Panc1 (cell line): ENCODE measurements around the gene CSTPP1. TPM values are rescaled to one million over a fixed set of nuclear protein-coding genes. Genes with fewer than 3 reads are reported as not detected.

ENCODE experiments used
- ATAC-seq: fragments of 200-7000 bp; cut with Tn5 transposase; 2 replicates; pipeline ENCODE4 v1.9.1; 2020; ENCODE audit warnings: mild to moderate bottlenecking, moderate library complexity
- BruUV-seq: library from RNA; stranded (reverse); fragments of 400-500 nt; replicated peaks from 2 replicates; lab custom pipeline; 2021; lab: Mats Ljungman, UMichigan
- CTCF ChIA-PET: fragments of 300-600 bp; sonication (Branson Sonifier 250); formaldehyde crosslinking; loops from one replicate; lab custom pipeline; 2022; ENCODE audit warnings: antibody characterized with exemption; lab: Charles Lee
- POLR2A ChIA-PET: fragments of 300-600 bp; sonication (Branson Sonifier 250); formaldehyde crosslinking; loops from one replicate; lab custom pipeline; 2022; ENCODE audit warnings: antibody characterized with exemption; lab: Charles Lee
- DNase-seq: peaks from one replicate; pipeline ENCODE4 v3.0.0-alpha.2; 2010; ENCODE audit warnings: low read depth, low spot score
- H3K27ac ChIP-seq: 2 replicates; pipeline ENCODE4 v1.5.1; 2011; ENCODE audit warnings: mild to moderate bottlenecking, low read length, inconsistent platforms
- H3K27me3 ChIP-seq: fragments of 200-500 bp; sonication (Bioruptor generic); 2 replicates; pipeline ENCODE4 v1.6.0; 2014; ENCODE audit warnings: low read length, inconsistent platforms; ENCODE audit not compliant: control insufficient read depth, insufficient read depth
- H3K36me3 ChIP-seq: fragments of 200-500 bp; sonication (Bioruptor generic); 2 replicates; pipeline ENCODE4 v1.5.1; 2014; ENCODE audit warnings: inconsistent platforms, mild to moderate bottlenecking, low read length, moderate library complexity; ENCODE audit not compliant: control insufficient read depth, insufficient read depth
- H3K4me1 ChIP-seq: 2 replicates; pipeline ENCODE4 v1.5.1; 2011; ENCODE audit warnings: inconsistent platforms, mild to moderate bottlenecking, low read length, moderate library complexity; ENCODE audit not compliant: control insufficient read depth, insufficient read depth
- H3K4me3 ChIP-seq, 2 experiments: 2 replicates each; pipeline ENCODE4 v1.5.1; 2011 to 2012; ENCODE audit warnings: low read depth in 2 of 2, low read length in 2 of 2, mild to moderate bottlenecking in 2 of 2, inconsistent platforms in 1 of 2, moderate library complexity in 1 of 2
- H3K9me3 ChIP-seq: fragments of 200-500 bp; sonication (Bioruptor generic); 2 replicates; pipeline ENCODE4 v1.5.1; 2014; ENCODE audit warnings: low read depth, mild to moderate bottlenecking, inconsistent platforms, low read length, moderate library complexity; ENCODE audit not compliant: control insufficient read depth, insufficient read depth
- POLR2AphosphoS5 ChIP-seq: IDR thresholded peaks from 2 replicates; pipeline ENCODE4 v1.6.1; 2012; ENCODE audit warnings: mild to moderate bottlenecking, low read depth, low read length, moderate library complexity
- REST ChIP-seq, 2 experiments: IDR thresholded peaks; 2 replicates each; pipeline ENCODE4 v1.6.1; 2011 to 2012; ENCODE audit warnings: low read depth in 2 of 2, control low read depth in 1 of 2, low read length in 1 of 2, mild to moderate bottlenecking in 1 of 2, moderate library complexity in 1 of 2; ENCODE audit not compliant: insufficient read depth in 1 of 2
- SIN3A ChIP-seq: IDR thresholded peaks from 2 replicates; pipeline ENCODE4 v1.6.1; 2012; ENCODE audit warnings: low read depth, mild to moderate bottlenecking, low read length, moderate library complexity, borderline replicate concordance; ENCODE audit not compliant: insufficient read depth
- TCF7L2 ChIP-seq: IDR thresholded peaks from 2 replicates; pipeline ENCODE4 v1.6.1; 2011; ENCODE audit warnings: mild to moderate bottlenecking, low read depth, low read length, inconsistent platforms
- in situ Hi-C: cut with HindIII; loops from 2 replicates; pipeline ENCODE4 v1.10.0; 2016; ENCODE audit warnings: low sequenced_read_pairs, low pct_unique_long_range_greater_than_20kb
- intact Hi-C: fragments of 100-400 bp; cut with micrococcal nuclease; formaldehyde crosslinking; loops from one replicate; pipeline ENCODE4 v1.10.0; 2022; ENCODE audit not compliant: unreplicated experiment
- total RNA-seq: library from RNA; stranded (reverse); gene quantifications from one replicate; pipeline ENCODE4 v1.2.1, GENCODE V29; 2021; ENCODE audit not compliant: unreplicated experiment
- TF ChIP-seq, protein P1 (sequence below): fragments of 450-650 bp; IDR thresholded peaks from 2 replicates; pipeline ENCODE4 v1.5.1; 2017; ENCODE audit warnings: mild to moderate bottlenecking

The CSTPP1 gene
- total RNA-seq, 1 experiment from 2014 or later, result 29.0 TPM

DNA sequence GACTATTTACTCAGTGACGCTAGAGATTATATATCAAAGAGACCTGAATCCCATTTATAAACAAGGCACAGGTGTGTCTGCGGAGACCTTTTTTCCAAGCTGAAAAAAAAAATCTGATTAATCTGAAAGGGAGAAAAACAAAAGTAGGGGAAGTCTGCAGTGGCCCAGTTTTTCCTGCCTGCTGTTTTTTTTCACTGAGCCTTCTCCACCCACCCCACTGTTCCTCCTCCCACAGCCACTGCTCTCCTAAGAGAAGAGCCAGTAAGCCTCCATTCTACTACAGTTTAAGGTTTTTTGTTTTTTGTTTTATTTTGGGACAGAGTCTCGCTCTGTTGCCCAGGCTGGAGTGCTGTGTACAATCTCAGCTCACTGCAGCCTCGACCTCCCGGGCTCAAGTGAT lies 221.7 kb downstream of the CSTPP1 start:
- Histone ChIP-seq H3K36me3 (no peaks in the 10 kb centered on the region), H3K4me1 (peaks cover 5% of the 10 kb centered on the region; the same call in 1 of the 2 replicates), H3K27me3 (no peaks in the 10 kb centered on the region), H3K4me3 (no peak overlapping the region), H3K9me3 (no peaks in the 10 kb centered on the region), H3K27ac (no peak overlapping the region)
- intact Hi-C loops, result no loop called here
- in situ Hi-C loops, result no loop called here
- BruUV-seq, result no TSS peak
- ATAC-seq, result no peak
- POLR2A ChIA-PET, result interaction anchor here (0.6 to 0.7 kb wide), 2 partner anchors 36 to 70 kb away, joined by 3 to 4 read pairs; no protein-coding TSS in a partner anchor
- CTCF ChIA-PET, result no interaction called here
- TF ChIP-seq POLR2AphosphoS5 (no peak), SIN3A (no peak), REST (IDR thresholded peaks at IDR 0.05; ENCODE audit: insufficient read depth in 1 of 2, low read depth in 2 of 2, low read length in 1 of 2) (no peak), TCF7L2 (no peak)
- TF ChIP-seq, protein P1, sequence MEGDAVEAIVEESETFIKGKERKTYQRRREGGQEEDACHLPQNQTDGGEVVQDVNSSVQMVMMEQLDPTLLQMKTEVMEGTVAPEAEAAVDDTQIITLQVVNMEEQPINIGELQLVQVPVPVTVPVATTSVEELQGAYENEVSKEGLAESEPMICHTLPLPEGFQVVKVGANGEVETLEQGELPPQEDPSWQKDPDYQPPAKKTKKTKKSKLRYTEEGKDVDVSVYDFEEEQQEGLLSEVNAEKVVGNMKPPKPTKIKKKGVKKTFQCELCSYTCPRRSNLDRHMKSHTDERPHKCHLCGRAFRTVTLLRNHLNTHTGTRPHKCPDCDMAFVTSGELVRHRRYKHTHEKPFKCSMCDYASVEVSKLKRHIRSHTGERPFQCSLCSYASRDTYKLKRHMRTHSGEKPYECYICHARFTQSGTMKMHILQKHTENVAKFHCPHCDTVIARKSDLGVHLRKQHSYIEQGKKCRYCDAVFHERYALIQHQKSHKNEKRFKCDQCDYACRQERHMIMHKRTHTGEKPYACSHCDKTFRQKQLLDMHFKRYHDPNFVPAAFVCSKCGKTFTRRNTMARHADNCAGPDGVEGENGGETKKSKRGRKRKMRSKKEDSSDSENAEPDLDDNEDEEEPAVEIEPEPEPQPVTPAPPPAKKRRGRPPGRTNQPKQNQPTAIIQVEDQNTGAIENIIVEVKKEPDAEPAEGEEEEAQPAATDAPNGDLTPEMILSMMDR, result no peak
- no peak for DNase-seq

GRCh38 chr11:47160753-47161133 lies 224.2 kb downstream of the CSTPP1 start:
- ATAC-seq (peak; percentile 11; the same call in 1 of the 2 replicates), DNase-seq (no peak)
- Histone ChIP-seq H3K36me3 (no peaks in the 10 kb centered on the region), H3K9me3 (no peaks in the 10 kb centered on the region), H3K4me3 (no peak overlapping the region), H3K27ac (no peak overlapping the region), H3K4me1 (peaks cover 5% of the 10 kb centered on the region; the same call in 1 of the 2 replicates), H3K27me3 (no peaks in the 10 kb centered on the region)
- intact Hi-C loops (loop anchor here (1.0 kb wide), 1 partner anchor 271 kb away; no protein-coding TSS in a partner anchor), in situ Hi-C loops (no loop called here)
- TF ChIP-seq SIN3A (no peak), POLR2AphosphoS5 (no peak), REST (IDR thresholded peaks at IDR 0.05; ENCODE audit: insufficient read depth in 1 of 2, low read depth in 2 of 2, low read length in 1 of 2) (no peak)
- TF ChIP-seq, protein P1, result no peak
- CTCF ChIA-PET, result interaction anchor here (0.6 kb wide), 2 partner anchors 197 to 537 kb away, joined by 3 to 6 read pairs; no protein-coding TSS in a partner anchor
- BruUV-seq, result no TSS peak
- POLR2A ChIA-PET, result no interaction called here
